SK-N-SH (cell line): Measurements from ENCODE around the gene ANKRD65. TPM values are rescaled to one million over a fixed set of nuclear protein-coding genes. Genes with fewer than 3 reads are reported as not detected.
A peak's percentile ranks its signal among the peaks of the same experiment; 100 is the strongest.

Experiments
- CTCF ChIA-PET: fragments of 300-600, 350-600 bp; formaldehyde crosslinking; extraction: SDS; loops from one replicate; lab custom pipeline; 2021; lab: Yijun Ruan, JAX
- POLR2A ChIA-PET: fragments of 350-600 bp; sonication (Branson Sonifier 250); formaldehyde crosslinking; extraction: SDS; loops from one replicate; lab custom pipeline; 2020; ENCODE audit warnings: antibody characterized with exemption, inconsistent platforms; lab: Yijun Ruan, JAX
- DNase-seq: peaks from one replicate; pipeline ENCODE4 v3.0.0; 2012
- H2AFZ ChIP-seq: fragments of 200-600 bp; sonication (generic); 2 replicates; pipeline ENCODE4 v1.8.1; 2016; ENCODE audit warnings: antibody characterized with exemption, mild to moderate bottlenecking, low read depth
- H3F3A ChIP-seq: fragments of 200-600 bp; sonication (generic); replicated peaks from 2 replicates; pipeline ENCODE3; 2016; ENCODE audit warnings: antibody characterized with exemption, mild to moderate bottlenecking; ENCODE audit not compliant: insufficient read depth
- H3K27ac ChIP-seq, 2 experiments: fragments of 200-500 bp in 1 of 2; fragments of 200-600 bp in 1 of 2; sonication (Bioruptor generic) in 1 of 2; sonication (generic), shearing (Covaris generic) in 1 of 2; 2 replicates each; pipeline versions ENCODE4 v1.5.1 to v1.6.1; 2014 to 2016; ENCODE audit warnings: low read depth in 2 of 2, inconsistent platforms in 1 of 2, low read length in 1 of 2, mild to moderate bottlenecking in 1 of 2, mixed read lengths in 1 of 2
- H3K27me3 ChIP-seq: fragments of 200-600 bp; sonication (generic), shearing (Covaris generic); 2 replicates; pipeline ENCODE4 v1.6.1; 2016; ENCODE audit warnings: mixed run types; ENCODE audit not compliant: insufficient read depth
- H3K36me3 ChIP-seq, 2 experiments: fragments of 200-500 bp in 1 of 2; fragments of 200-600 bp in 1 of 2; sonication (Bioruptor generic) in 1 of 2; sonication (generic) in 1 of 2; replicated peaks in 1 of 2; 2 replicates each; pipeline versions ENCODE3 to v1.5.1; 2014 to 2016; ENCODE audit warnings: low read length in 1 of 2, mild to moderate bottlenecking in 1 of 2; ENCODE audit not compliant: insufficient read depth in 2 of 2, control insufficient read depth in 1 of 2
- H3K4me1 ChIP-seq, 2 experiments: fragments of 200-500 bp in 1 of 2; fragments of 200-600 bp in 1 of 2; sonication (Bioruptor generic) in 1 of 2; sonication (generic), shearing (Covaris generic) in 1 of 2; 2 replicates each; pipeline versions ENCODE4 v1.5.1 to v1.6.1; 2014 to 2016; ENCODE audit warnings: low read depth in 1 of 2, low read length in 1 of 2, mixed run types in 1 of 2; ENCODE audit not compliant: insufficient read depth in 2 of 2, control insufficient read depth in 1 of 2
- H3K4me2 ChIP-seq: fragments of 200-600 bp; sonication (generic), shearing (Covaris generic); 2 replicates; pipeline ENCODE4 v1.6.1; 2017; ENCODE audit warnings: mixed run types
- H3K4me3 ChIP-seq, 2 experiments: fragments of 200-500 bp in 1 of 2; fragments of 200-600 bp in 1 of 2; sonication (Bioruptor generic) in 1 of 2; sonication (generic), shearing (Covaris generic) in 1 of 2; 2 replicates each; pipeline versions ENCODE4 v1.5.1 to v1.8.1; 2014 to 2016; ENCODE audit warnings: low read depth in 2 of 2, inconsistent platforms in 1 of 2, low read length in 1 of 2, mild to moderate bottlenecking in 1 of 2, mixed read lengths in 1 of 2, moderate library complexity in 1 of 2
- H3K79me2 ChIP-seq: fragments of 200-600 bp; sonication (generic); 2 replicates; pipeline ENCODE4 v1.8.1; 2017; ENCODE audit warnings: mild to moderate bottlenecking; ENCODE audit not compliant: insufficient read depth
- H3K9ac ChIP-seq: fragments of 200-600 bp; sonication (generic); 2 replicates; pipeline ENCODE4 v1.6.1; 2017; ENCODE audit warnings: mixed run types
- H3K9me2 ChIP-seq: fragments of 200-600 bp; sonication (generic); 2 replicates; pipeline ENCODE4 v1.6.1; 2017; ENCODE audit warnings: mixed run types
- H3K9me3 ChIP-seq: fragments of 200-600 bp; sonication (generic); 2 replicates; pipeline ENCODE4 v1.6.1; 2017; ENCODE audit warnings: mixed run types, mild to moderate bottlenecking, moderate library complexity
- H4K20me1 ChIP-seq: fragments of 200-600 bp; sonication (generic); 2 replicates; pipeline ENCODE4 v1.6.1; 2017; ENCODE audit warnings: mild to moderate bottlenecking, mixed run types; ENCODE audit not compliant: insufficient read depth
- CHD2 ChIP-seq: fragments of 150-350 bp; IDR thresholded peaks from 2 replicates; pipeline ENCODE4 v1.6.1; 2018; ENCODE audit warnings: low read length; ENCODE audit not compliant: partially characterized antibody
- ELF1 ChIP-seq: IDR thresholded peaks from 2 replicates; pipeline ENCODE4 v1.4.0; 2012
- FOSL2 ChIP-seq: IDR thresholded peaks from 2 replicates; pipeline ENCODE4 v1.4.0; 2012; ENCODE audit warnings: low read depth, mild to moderate bottlenecking, moderate library complexity, borderline replicate concordance
- GATA2 ChIP-seq: sonication (generic); formaldehyde crosslinking; IDR thresholded peaks from 2 replicates; pipeline ENCODE4 v1.5.0; 2020; ENCODE audit warnings: mild to moderate bottlenecking, missing genetic modification reagents
- IRF3 ChIP-seq: fragments of 150-350 bp; IDR thresholded peaks from 2 replicates; pipeline ENCODE4 v1.6.1; 2016; ENCODE audit warnings: mild to moderate bottlenecking, low read depth, low read length
- MAX ChIP-seq: IDR thresholded peaks from 2 replicates; pipeline ENCODE4 v1.4.0; 2012; ENCODE audit warnings: low read depth
- MEF2A ChIP-seq: IDR thresholded peaks from 2 replicates; pipeline ENCODE4 v1.4.0; 2012; ENCODE audit warnings: low read depth, borderline replicate concordance
- MXI1 ChIP-seq: IDR thresholded peaks from 2 replicates; pipeline ENCODE4 v1.6.1; 2012; ENCODE audit warnings: mild to moderate bottlenecking, low read depth, low read length, improper control_type of control experiment
- RAD21 ChIP-seq: IDR thresholded peaks from 2 replicates; pipeline ENCODE4 v1.6.1; 2012; ENCODE audit warnings: mild to moderate bottlenecking, low read length
- RFX5 ChIP-seq: IDR thresholded peaks from 2 replicates; pipeline ENCODE4 v1.6.1; 2012; ENCODE audit warnings: mild to moderate bottlenecking, improper control_type of control experiment, low read length
- RXRA ChIP-seq: IDR thresholded peaks from 2 replicates; pipeline ENCODE4 v1.4.0; 2012; ENCODE audit warnings: low read depth, mild to moderate bottlenecking, borderline replicate concordance
- SIN3A ChIP-seq: IDR thresholded peaks from 2 replicates; pipeline ENCODE4 v1.6.1; 2012; ENCODE audit warnings: low read depth, mild to moderate bottlenecking, low read length, moderate library complexity, borderline replicate concordance
- SMC3 ChIP-seq: IDR thresholded peaks from 2 replicates; pipeline ENCODE4 v1.6.1; 2012; ENCODE audit warnings: low read depth, low read length, improper control_type of control experiment
- TAF1 ChIP-seq: IDR thresholded peaks from 2 replicates; pipeline ENCODE4 v1.6.1; 2012; ENCODE audit warnings: low read depth, mild to moderate bottlenecking, low read length, moderate library complexity, borderline replicate concordance
- TEAD4 ChIP-seq: IDR thresholded peaks from 2 replicates; pipeline ENCODE4 v1.4.0; 2012; ENCODE audit warnings: mild to moderate bottlenecking, borderline replicate concordance; ENCODE audit not compliant: insufficient read depth
- USF1 ChIP-seq: IDR thresholded peaks from 2 replicates; pipeline ENCODE4 v1.4.0; 2012; ENCODE audit warnings: low read depth, borderline replicate concordance
- YY1 ChIP-seq: IDR thresholded peaks from 2 replicates; pipeline ENCODE4 v1.4.0; 2012; ENCODE audit warnings: low read depth, mild to moderate bottlenecking
- ZBTB33 ChIP-seq: IDR thresholded peaks from 2 replicates; pipeline ENCODE4 v1.4.0; 2012; ENCODE audit warnings: low read depth, borderline replicate concordance
- WGBS: methylation state at CpG from one replicate; pipeline ENCODE4 v1.1.6; 2017; ENCODE audit warnings: low lambda C conversion rate; 5-methylcytosine and 5-hydroxymethylcytosine counted together
- polyA plus RNA-seq, 3 experiments: library from polyadenylated mRNA; depleted of rRNA; stranded (reverse); fragments of >200 nt; gene quantifications; 2 replicates each; pipeline ENCODE4 v1.2.3, GENCODE V29; 2012

Gene ANKRD65
- polyA plus RNA-seq, 1 of the 3 experiments (the other 2 are of a cell fraction), result 0.07 TPM

GRCh38 chr1:1376551-1377226 is 44.4 kb downstream of the ANKRD65 start:
- Histone ChIP-seq H3K4me1 (peaks cover 0 to 27% of the 10 kb centered on the region in 2 experiments; a peak in 1 of 4 replicates), H3K9me3 (no peaks in the 10 kb centered on the region), H2AFZ (no peak overlapping the region), H3K79me2 (peaks cover 36% of the 10 kb centered on the region), H3K36me3 (peaks cover 0 to 8% of the 10 kb centered on the region in 2 experiments), H3F3A (peaks cover 13% of the 10 kb centered on the region), H3K4me2 (no peak overlapping the region), H4K20me1 (no peaks in the 10 kb centered on the region), H3K27ac (no peak overlapping the region), H3K9ac (no peak overlapping the region), H3K9me2 (no peaks in the 10 kb centered on the region), H3K4me3 (no peak overlapping the region), H3K27me3 (no peaks in the 10 kb centered on the region)
- DNase-seq, result no peak
- TF ChIP-seq IRF3, result no peak
- ChIA-PET POLR2A (no interaction called here), CTCF (interaction anchor here (0.6 to 1.5 kb wide), 5 partner anchors 8 to 129 kb away, joined by 3 to 6 read pairs (median 3); no protein-coding TSS in a partner anchor)
- WGBS, result 81% methylated on average over 9 of the region's 10 CpGs

GRCh38 chr1:1374929-1375662 is 46.0 kb downstream of the ANKRD65 start, which contains the start of gene AURKAIP1:
Gene AURKAIP1, minus strand, starts transcription at chr1:1375207. Its CDS starts 451 bp downstream, at chr1:1374756.
- CTCF ChIA-PET, result interaction anchor here (0.6 to 5.9 kb wide), 16 partner anchors 10 to 343 kb away, joined by 3 to 34 read pairs (median 4); partner anchors contain the start of genes DVL1 and MRPL20
- WGBS, result 2% methylated on average over 21 of the region's 85 CpGs
- no peak for TF ChIP-seq SMC3
- no peak for TF ChIP-seq TEAD4
- peak; percentile 90 for TF ChIP-seq SIN3A
- peak; percentile 64 for TF ChIP-seq USF1
- peak; percentile 99 for TF ChIP-seq CHD2
- TF ChIP-seq TAF1, result peak; percentile 88
- TF ChIP-seq RFX5, result no peak
- TF ChIP-seq GATA2 (CRISPR knock-in tag), result no peak
- no peak for TF ChIP-seq MEF2A
- peak; percentile 98 for TF ChIP-seq ZBTB33
- TF ChIP-seq RXRA, result no peak
- TF ChIP-seq MXI1, result no peak
- no peak for TF ChIP-seq RAD21
- TF ChIP-seq MAX, result peak; percentile 75
- TF ChIP-seq ELF1, result peak; percentile 92
- peak; percentile 70; the same call in 1 of the 2 replicates for TF ChIP-seq YY1
- TF ChIP-seq FOSL2, result peak; percentile 4; the same call in 1 of the 2 replicates

More at GRCh38 chr1:1374929-1375662, 46.0 kb downstream of the ANKRD65 start, which contains the start of gene AURKAIP1:
- Histone ChIP-seq H3K79me2 (peaks cover 36% of the 10 kb centered on the region), H3K27ac (peak within 1 kb of the TSS; percentile 90 to 93), H3K27me3 (no peaks in the 10 kb centered on the region), H3K4me2 (peak within 1 kb of the TSS; percentile 86), H3K9me3 (no peaks in the 10 kb centered on the region), H3K36me3 (peaks cover 0 to 8% of the 10 kb centered on the region in 2 experiments), H3F3A (peaks cover 13% of the 10 kb centered on the region), H3K4me3 (peak within 1 kb of the TSS; percentile 81 to 96), H3K9ac (peak within 1 kb of the TSS; percentile 89), H2AFZ (peak within 1 kb of the TSS; percentile 86; the same call in 1 of the 2 replicates), H3K4me1 (peaks cover 0 to 29% of the 10 kb centered on the region in 2 experiments; a peak in 1 of 4 replicates), H3K9me2 (no peaks in the 10 kb centered on the region), H4K20me1 (no peaks in the 10 kb centered on the region)
- POLR2A ChIA-PET, result interaction anchor here (0.7 to 1.8 kb wide), 9 partner anchors 14 to 160 kb away, joined by 3 to 18 read pairs (median 6); partner anchors contain the start of genes CCNL2 and MRPL20
- peak; percentile 98 for DNase-seq
